Loucy (cell line): ENCODE results near the gene ANAPC2.

Experiments used
- H2AFZ ChIP-seq: fragments of 200-600 bp; sonication (generic); 2 replicates; pipeline ENCODE4 v1.6.0; 2016; ENCODE audit warnings: antibody characterized with exemption, mild to moderate bottlenecking, low read length, moderate library complexity
- H3F3A ChIP-seq: fragments of 200-600 bp; 2 replicates; pipeline ENCODE4 v1.6.0; 2016; ENCODE audit warnings: antibody characterized with exemption, low read depth, mild to moderate bottlenecking
- H3K27me3 ChIP-seq: fragments of 200-600 bp; sonication (generic); 2 replicates; pipeline ENCODE4 v1.6.1; 2014; ENCODE audit warnings: low read length, mild to moderate bottlenecking; ENCODE audit not compliant: insufficient read depth, poor library complexity, severe bottlenecking
- H3K36me3 ChIP-seq: fragments of 200-600 bp; sonication (generic); 2 replicates; pipeline ENCODE4 v1.6.1; 2016; ENCODE audit warnings: low read length; ENCODE audit not compliant: insufficient read depth
- H3K4me1 ChIP-seq: fragments of 200-600 bp; sonication (generic); 2 replicates; pipeline ENCODE4 v1.5.1; 2014; ENCODE audit warnings: low read length, mild to moderate bottlenecking; ENCODE audit not compliant: insufficient read depth, poor library complexity, severe bottlenecking
- H3K4me2 ChIP-seq: fragments of 200-600 bp; sonication (generic); 2 replicates; pipeline ENCODE4 v1.6.0; 2014; ENCODE audit warnings: antibody characterized with exemption, low read length, low read depth, mild to moderate bottlenecking; ENCODE audit not compliant: poor library complexity, severe bottlenecking
- H3K4me3 ChIP-seq: fragments of 200-600 bp; sonication (generic); 2 replicates; pipeline ENCODE4 v1.5.1; 2014; ENCODE audit warnings: low read length, mild to moderate bottlenecking, mixed read lengths; ENCODE audit not compliant: poor library complexity, severe bottlenecking
- H3K79me2 ChIP-seq: fragments of 200-600 bp; sonication (generic); 2 replicates; pipeline ENCODE4 v1.6.1; 2014; ENCODE audit warnings: low read length; ENCODE audit not compliant: insufficient read depth
- H3K9ac ChIP-seq: fragments of 200-600 bp; sonication (generic); 2 replicates; pipeline ENCODE4 v1.6.0; 2014; ENCODE audit warnings: mild to moderate bottlenecking, low read depth, low read length, moderate library complexity; ENCODE audit not compliant: poor library complexity, severe bottlenecking
- H3K9me2 ChIP-seq: fragments of 200-600 bp; sonication (generic); replicated peaks from 2 replicates; pipeline ENCODE4 v1.6.1; 2016; ENCODE audit warnings: low read depth, low read length, mixed read lengths
- H3K9me3 ChIP-seq: fragments of 200-600 bp; sonication (generic); 2 replicates; pipeline ENCODE4 v1.6.1; 2014; ENCODE audit warnings: mild to moderate bottlenecking, antibody characterized with exemption, low read length, low read depth; ENCODE audit not compliant: insufficient read depth
- H4K20me1 ChIP-seq: fragments of 200-600 bp; sonication (generic); 2 replicates; pipeline ENCODE4 v1.6.0; 2014; ENCODE audit warnings: antibody characterized with exemption, low read length, mild to moderate bottlenecking; ENCODE audit not compliant: insufficient read depth, poor library complexity, severe bottlenecking
- EZH2phosphoT487 ChIP-seq: fragments of 200-600 bp; IDR thresholded peaks from 2 replicates; pipeline ENCODE4 v1.6.1; 2018; ENCODE audit warnings: antibody characterized with exemption, mild to moderate bottlenecking, moderate library complexity, borderline replicate concordance
- TF ChIP-seq, protein P1 (sequence below): fragments of 200-600 bp; sonication (generic); conservative IDR thresholded peaks from 2 replicates; pipeline ENCODE4 v1.5.1; 2014; ENCODE audit warnings: mild to moderate bottlenecking, antibody characterized with exemption, low read length

ANAPC2 gene, protein sequence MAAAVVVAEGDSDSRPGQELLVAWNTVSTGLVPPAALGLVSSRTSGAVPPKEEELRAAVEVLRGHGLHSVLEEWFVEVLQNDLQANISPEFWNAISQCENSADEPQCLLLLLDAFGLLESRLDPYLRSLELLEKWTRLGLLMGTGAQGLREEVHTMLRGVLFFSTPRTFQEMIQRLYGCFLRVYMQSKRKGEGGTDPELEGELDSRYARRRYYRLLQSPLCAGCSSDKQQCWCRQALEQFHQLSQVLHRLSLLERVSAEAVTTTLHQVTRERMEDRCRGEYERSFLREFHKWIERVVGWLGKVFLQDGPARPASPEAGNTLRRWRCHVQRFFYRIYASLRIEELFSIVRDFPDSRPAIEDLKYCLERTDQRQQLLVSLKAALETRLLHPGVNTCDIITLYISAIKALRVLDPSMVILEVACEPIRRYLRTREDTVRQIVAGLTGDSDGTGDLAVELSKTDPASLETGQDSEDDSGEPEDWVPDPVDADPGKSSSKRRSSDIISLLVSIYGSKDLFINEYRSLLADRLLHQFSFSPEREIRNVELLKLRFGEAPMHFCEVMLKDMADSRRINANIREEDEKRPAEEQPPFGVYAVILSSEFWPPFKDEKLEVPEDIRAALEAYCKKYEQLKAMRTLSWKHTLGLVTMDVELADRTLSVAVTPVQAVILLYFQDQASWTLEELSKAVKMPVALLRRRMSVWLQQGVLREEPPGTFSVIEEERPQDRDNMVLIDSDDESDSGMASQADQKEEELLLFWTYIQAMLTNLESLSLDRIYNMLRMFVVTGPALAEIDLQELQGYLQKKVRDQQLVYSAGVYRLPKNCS

DNA sequence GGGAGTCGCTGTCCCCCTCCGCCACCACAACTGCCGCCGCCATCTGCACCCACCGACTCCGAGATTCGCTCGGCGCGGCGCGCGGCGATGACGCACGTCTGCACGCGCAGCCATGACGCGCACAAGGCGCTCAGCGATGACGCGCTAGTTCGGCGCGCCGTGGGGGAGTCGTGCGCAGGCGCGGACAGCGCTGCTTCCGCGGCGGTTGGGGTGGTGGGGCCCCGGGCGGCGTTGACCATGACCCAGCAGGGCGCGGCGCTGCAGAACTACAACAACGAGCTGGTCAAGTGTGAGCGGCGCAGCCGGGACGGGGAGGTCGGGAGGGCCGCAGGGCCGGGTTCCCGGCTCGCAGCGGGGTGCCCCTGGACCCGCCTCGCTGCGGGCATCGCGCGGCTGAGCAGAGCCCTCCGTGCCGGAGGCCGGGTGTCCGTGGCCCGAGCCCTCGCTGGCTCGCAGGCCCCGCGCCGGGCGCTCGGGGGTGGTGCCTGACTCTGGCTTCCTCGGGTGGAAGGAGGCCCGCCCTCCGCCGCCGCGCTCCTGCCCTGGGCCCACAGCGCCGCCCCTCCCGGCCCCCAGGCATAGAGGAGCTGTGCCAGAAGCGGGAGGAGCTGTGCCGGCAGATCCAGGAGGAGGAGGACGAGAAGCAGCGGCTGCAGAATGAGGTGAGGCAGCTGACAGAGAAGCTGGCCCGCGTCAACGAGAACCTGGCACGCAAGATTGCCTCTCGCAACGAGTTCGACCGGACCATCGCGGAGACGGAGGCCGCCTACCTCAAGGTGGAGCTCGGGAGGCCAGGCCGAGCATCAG, at the start of gene ANAPC2, which contains the start of gene SSNA1:
Gene ANAPC2 (minus strand): TSS at position 71 of the 807 bp plus-strand sequence. CDS start 28 bp downstream, at position 43.
Gene SSNA1 (plus strand): TSS at position 187 of the 807 bp plus-strand sequence. CDS start 51 bp downstream, at position 238.
- Histone ChIP-seq H3K79me2 (peaks cover 55% of the 10 kb centered on the region), H3K9me3 (no peaks in the 10 kb centered on the region), H3K27me3 (no peaks in the 10 kb centered on the region), H3K4me2 (peak within 1 kb of the TSS; percentile 99), H3K36me3 (peaks cover 7% of the 10 kb centered on the region; the same call in 1 of the 2 replicates), H3K4me3 (peak within 1 kb of the TSS; percentile 96), H3K9ac (peak within 1 kb of the TSS; percentile 88), H3K4me1 (peaks cover 20% of the 10 kb centered on the region), H2AFZ (peak within 1 kb of the TSS; percentile 80), H4K20me1 (peaks cover 26% of the 10 kb centered on the region), H3F3A (peaks cover 8% of the 10 kb centered on the region; the same call in 1 of the 2 replicates), H3K9me2 (no peaks in the 10 kb centered on the region)
- TF ChIP-seq, protein P1, sequence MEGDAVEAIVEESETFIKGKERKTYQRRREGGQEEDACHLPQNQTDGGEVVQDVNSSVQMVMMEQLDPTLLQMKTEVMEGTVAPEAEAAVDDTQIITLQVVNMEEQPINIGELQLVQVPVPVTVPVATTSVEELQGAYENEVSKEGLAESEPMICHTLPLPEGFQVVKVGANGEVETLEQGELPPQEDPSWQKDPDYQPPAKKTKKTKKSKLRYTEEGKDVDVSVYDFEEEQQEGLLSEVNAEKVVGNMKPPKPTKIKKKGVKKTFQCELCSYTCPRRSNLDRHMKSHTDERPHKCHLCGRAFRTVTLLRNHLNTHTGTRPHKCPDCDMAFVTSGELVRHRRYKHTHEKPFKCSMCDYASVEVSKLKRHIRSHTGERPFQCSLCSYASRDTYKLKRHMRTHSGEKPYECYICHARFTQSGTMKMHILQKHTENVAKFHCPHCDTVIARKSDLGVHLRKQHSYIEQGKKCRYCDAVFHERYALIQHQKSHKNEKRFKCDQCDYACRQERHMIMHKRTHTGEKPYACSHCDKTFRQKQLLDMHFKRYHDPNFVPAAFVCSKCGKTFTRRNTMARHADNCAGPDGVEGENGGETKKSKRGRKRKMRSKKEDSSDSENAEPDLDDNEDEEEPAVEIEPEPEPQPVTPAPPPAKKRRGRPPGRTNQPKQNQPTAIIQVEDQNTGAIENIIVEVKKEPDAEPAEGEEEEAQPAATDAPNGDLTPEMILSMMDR, result peak; percentile 50
- TF ChIP-seq EZH2phosphoT487, result no peak

DNA sequence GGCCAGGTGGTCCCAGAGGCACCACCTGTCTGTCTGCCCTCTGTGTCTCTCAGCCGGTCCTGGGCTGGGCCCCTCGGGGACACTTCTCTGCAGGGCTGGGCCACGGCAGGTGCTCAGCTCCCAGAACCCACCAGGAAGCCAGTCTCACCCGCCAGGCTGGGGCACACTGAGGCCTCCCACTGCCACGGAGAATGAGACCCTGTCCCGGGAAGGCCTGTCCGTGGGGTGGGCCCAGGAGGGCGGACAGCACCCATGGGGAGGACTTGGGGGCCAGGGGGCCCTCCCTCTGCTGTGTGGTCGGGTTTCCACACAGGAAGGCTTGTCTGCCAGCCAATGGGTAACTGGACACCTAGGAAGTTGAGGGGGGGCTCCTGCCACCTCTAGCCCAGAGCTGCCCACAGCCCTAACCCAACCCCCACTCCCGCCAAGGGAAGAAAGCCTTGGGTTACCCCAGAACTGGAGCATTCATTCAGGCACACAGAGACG, 48.6 kb upstream of the ANAPC2 start:
- H3K4me1 ChIP-seq, result peaks cover 25% of the 10 kb centered on the region
- H3K27me3 ChIP-seq, result no peaks in the 10 kb centered on the region
- peaks cover 30% of the 10 kb centered on the region for H3K79me2 ChIP-seq
- H3K9me2 ChIP-seq, result no peaks in the 10 kb centered on the region
- TF ChIP-seq EZH2phosphoT487, result no peak
- TF ChIP-seq, protein P1, result no peak
- H3K4me3 ChIP-seq, result peak overlapping the region; percentile 57
- H3K9me3 ChIP-seq, result no peaks in the 10 kb centered on the region
- no peak overlapping the region for H2AFZ ChIP-seq
- H3K9ac ChIP-seq, result peak overlapping the region; percentile 55
- H3F3A ChIP-seq, result 0 out of 2 replicates have a peak, but pooled peaks cover 6% of the 10 kb centered on the region
- peaks cover 4% of the 10 kb centered on the region for H4K20me1 ChIP-seq
- H3K4me2 ChIP-seq, result peak overlapping the region; percentile 75
- H3K36me3 ChIP-seq, result peaks cover 2% of the 10 kb centered on the region; the same call in 1 of the 2 replicates
